ENCODE measurements around the gene IRF7. TPM values are rescaled to one million over a fixed set of nuclear protein-coding genes. Genes with fewer than 3 reads are reported as not detected.

IRF7 gene
- total RNA-seq, 6 experiments from 2014 or later: 3.0 to 5.2 (median 4.2) TPM

DNA sequence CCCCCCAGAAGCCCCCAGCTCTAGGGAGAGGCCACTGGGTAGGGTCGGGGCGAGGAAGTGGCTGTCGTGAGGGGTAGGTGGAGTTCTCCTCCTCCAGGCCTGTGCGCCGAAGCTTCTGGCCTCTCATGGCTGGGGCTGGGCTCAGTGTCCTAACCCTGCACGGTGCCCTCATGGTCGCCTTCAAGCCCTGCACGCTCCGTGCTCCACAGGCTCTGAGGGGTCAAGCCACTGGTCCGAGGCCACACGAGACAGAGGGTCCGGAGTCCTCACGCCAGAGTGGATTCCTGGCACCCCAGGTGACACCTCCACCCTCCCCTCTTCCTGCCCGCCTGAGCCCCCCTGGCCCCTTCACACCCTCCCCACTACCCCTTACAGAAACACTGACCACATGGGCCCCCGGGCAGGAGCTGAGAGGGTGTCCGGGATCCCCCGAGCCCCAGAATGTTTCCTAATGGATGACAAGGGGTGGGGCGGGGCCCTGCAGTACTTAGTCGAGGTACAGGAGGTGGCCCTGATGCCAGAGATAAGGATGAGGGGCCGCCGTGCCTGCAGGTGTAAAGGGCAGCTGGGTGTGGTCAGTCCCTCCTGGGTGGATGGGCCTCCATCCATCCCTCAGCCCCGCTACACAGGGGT, 10.0 kb upstream of the IRF7 start:
- TF ChIP-seq, protein P1, sequence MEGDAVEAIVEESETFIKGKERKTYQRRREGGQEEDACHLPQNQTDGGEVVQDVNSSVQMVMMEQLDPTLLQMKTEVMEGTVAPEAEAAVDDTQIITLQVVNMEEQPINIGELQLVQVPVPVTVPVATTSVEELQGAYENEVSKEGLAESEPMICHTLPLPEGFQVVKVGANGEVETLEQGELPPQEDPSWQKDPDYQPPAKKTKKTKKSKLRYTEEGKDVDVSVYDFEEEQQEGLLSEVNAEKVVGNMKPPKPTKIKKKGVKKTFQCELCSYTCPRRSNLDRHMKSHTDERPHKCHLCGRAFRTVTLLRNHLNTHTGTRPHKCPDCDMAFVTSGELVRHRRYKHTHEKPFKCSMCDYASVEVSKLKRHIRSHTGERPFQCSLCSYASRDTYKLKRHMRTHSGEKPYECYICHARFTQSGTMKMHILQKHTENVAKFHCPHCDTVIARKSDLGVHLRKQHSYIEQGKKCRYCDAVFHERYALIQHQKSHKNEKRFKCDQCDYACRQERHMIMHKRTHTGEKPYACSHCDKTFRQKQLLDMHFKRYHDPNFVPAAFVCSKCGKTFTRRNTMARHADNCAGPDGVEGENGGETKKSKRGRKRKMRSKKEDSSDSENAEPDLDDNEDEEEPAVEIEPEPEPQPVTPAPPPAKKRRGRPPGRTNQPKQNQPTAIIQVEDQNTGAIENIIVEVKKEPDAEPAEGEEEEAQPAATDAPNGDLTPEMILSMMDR (IDR thresholded peaks at IDR 0.05): no peak
- Mint-ChIP-seq H3K36me3 (ENCODE audit: low read depth) (peaks cover 11% of the 10 kb centered on the region), H3K9me3 (peaks cover 9% of the 10 kb centered on the region; the same call in 1 of the 2 replicates), H3K27ac (no peak overlapping the region), H3K27me3 (ENCODE audit: insufficient read depth) (peaks cover 18% of the 10 kb centered on the region), H3K4me3 (no peak overlapping the region), H3K4me1 (ENCODE audit: low read depth) (peaks cover 29% of the 10 kb centered on the region)
- no peak for DNase-seq

DNA sequence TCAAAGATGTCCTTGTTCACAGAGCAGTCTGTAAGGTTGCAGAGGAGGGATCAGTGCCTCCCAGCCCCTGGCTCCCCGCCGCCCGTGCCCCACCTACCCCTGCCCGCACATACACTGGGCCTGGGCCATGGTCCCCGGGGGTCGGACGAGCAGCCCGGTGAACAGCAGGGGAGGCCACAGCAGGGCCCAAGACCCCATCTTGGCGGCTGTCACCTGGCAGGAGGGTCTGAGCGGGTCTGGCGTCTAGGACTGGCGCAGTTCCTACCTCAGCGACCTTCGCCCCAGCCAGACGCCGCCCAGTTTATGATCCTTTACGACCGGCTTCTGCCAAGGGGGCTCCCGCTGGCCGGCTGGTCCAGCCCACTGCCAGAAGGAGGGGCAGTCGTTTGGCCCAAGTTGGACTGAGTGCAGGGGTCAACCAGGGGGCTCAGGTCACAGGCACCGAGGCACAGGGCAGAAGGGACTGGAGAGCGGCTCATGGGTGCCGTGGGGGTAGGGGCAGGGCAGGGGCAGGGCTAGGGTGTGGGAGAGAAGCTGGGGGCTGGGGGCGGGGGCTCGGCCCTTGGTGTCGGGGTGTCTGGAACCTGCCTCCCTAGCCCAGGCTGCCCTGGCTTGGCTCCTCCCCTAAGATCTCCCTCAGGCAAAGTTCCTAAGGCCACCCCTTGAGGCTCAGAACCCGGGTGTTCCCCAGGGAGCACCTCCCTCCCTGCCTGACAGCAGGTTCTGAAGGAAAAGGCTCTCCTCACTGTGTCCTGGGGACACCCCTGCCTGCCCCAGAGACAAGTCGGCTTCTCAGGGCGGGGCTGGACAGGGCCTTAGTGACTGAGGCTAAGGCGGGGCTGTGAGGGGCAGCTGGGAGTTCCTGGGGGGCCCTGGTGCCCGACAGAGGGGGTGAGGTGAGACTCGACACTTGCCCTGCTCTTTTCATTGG, 9.2 kb upstream of the IRF7 start, which contains the start of gene CDHR5:
Gene CDHR5 (minus strand): TSS at position 251 of the 931 bp plus-strand sequence. CDS start 53 bp downstream, at position 198.
- Mint-ChIP-seq H3K4me3 (no peak within 1 kb of the TSS), H3K27ac (no peak within 1 kb of the TSS), H3K36me3 (ENCODE audit: low read depth) (peaks cover 11% of the 10 kb centered on the region), H3K4me1 (ENCODE audit: low read depth) (peaks cover 29% of the 10 kb centered on the region), H3K27me3 (ENCODE audit: insufficient read depth) (peaks cover 18% of the 10 kb centered on the region), H3K9me3 (peaks cover 9% of the 10 kb centered on the region; the same call in 1 of the 2 replicates)
- no peak for DNase-seq
- TF ChIP-seq, protein P1 (IDR thresholded peaks at IDR 0.05): no peak

DNA sequence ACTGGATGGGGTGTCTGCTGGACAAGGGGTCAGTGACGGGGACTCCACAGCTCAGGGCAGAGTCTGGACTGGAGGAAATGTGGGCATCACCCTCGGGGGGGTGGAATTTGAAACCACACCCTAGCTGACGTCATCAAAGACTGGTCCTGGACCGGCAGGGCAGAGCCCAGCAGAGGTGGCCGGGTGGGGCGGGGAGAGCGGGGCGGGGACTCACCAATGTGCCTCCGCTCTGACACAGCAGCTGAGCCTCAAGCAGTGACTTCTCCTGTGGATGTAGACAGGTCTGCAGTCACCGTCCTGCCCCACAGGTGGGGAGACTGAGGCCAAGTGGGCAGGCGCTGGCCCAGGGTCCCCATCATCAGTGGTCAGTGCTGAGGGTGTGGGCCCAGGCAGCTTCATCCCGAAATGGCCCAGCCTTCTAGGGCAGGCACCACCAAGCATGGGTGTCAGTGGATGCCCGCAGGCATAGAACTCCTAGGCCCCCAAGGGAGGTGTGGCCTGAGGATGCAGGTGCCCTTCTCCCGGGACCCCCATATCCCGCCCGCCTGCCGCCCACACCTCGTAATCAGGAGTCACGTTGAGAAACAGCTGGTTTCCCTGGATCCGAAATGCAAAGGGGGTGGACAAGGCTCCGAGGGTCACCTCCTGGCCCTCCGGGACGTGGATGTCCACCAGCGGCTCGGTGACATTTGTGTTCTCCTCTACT, 8.4 kb upstream of the IRF7 start:
- peak; percentile 16 for DNase-seq

DNA sequence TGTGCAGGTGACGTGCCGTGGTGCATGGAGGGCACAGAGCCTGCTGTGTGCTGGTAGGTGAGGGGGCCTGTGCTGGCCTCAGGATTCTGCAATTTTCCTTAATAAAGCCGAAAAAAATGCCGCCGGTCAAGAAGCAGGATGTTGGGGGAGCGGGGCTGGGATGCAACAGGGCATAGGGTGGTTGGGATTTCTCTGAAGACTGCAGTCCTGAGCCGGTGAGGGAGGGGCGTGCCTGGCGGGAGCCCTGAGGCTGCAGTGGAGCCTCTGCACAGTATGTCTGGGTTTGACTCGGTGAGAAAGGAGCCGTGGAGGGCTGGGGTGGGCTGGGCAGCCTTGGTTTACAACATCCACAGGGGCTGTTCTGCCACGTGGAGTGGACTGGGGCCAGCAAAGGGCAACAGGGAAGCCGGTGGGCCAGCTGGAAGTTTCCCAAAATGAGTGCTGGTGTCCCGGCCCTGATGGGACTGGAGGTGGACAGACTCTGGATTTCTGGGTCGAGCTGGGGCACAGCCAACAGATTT, 7.7 kb upstream of the IRF7 start:
- H3K9me3 Mint-ChIP-seq: peaks cover 7% of the 10 kb centered on the region; the same call in 1 of the 2 replicates
- DNase-seq: no peak
- H3K27ac Mint-ChIP-seq: no peak overlapping the region
- TF ChIP-seq, protein P1 (IDR thresholded peaks at IDR 0.05): no peak
- peaks cover 17% of the 10 kb centered on the region for H3K4me1 Mint-ChIP-seq (ENCODE audit: low read depth)
- peaks cover 16% of the 10 kb centered on the region for H3K27me3 Mint-ChIP-seq (ENCODE audit: insufficient read depth)
- no peak overlapping the region for H3K4me3 Mint-ChIP-seq
- peaks cover 8% of the 10 kb centered on the region for H3K36me3 Mint-ChIP-seq (ENCODE audit: low read depth)

More for the DNA sequence above, 8.4 kb upstream of the IRF7 start:
- no peak overlapping the region for H3K4me3 Mint-ChIP-seq
- TF ChIP-seq, protein P1 (IDR thresholded peaks at IDR 0.05): no peak
- H3K9me3 Mint-ChIP-seq: peaks cover 9% of the 10 kb centered on the region; the same call in 1 of the 2 replicates
- H3K36me3 Mint-ChIP-seq (ENCODE audit: low read depth): peaks cover 11% of the 10 kb centered on the region
- H3K27ac Mint-ChIP-seq: no peak overlapping the region
- H3K4me1 Mint-ChIP-seq (ENCODE audit: low read depth): peaks cover 25% of the 10 kb centered on the region
- peaks cover 18% of the 10 kb centered on the region for H3K27me3 Mint-ChIP-seq (ENCODE audit: insufficient read depth)

DNA sequence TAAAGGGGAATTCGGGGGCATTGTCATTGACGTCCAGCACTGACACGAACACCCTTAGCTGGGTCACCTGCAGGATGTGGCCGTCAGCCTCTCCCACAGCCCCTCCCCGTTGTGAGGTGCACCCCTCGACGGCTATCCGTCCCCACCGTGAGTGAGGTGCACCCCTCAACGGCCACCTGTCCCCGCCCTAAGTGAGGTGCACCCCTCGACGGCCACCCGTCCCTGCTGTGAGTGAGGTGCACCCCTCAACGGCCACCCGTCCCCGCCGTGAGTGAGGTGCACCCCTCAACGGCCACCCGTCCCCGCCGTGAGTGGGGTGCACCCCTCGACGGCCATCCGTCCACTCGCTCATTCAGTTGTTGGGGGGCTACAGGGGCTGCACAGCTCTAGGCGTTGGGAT, 6.1 kb upstream of the IRF7 start:
- TF ChIP-seq, protein P1 (IDR thresholded peaks at IDR 0.05): no peak
- Mint-ChIP-seq H3K4me1 (ENCODE audit: low read depth) (peaks cover 8% of the 10 kb centered on the region; the same call in 1 of the 2 replicates), H3K36me3 (ENCODE audit: low read depth) (no peaks in the 10 kb centered on the region), H3K4me3 (no peak overlapping the region), H3K27me3 (ENCODE audit: insufficient read depth) (peaks cover 6% of the 10 kb centered on the region), H3K9me3 (no peaks in the 10 kb centered on the region), H3K27ac (no peak overlapping the region)
- no peak for DNase-seq
